Heart right ventricle (tissue), 16 donors: ENCODE data around the gene CMBL. TPM values are rescaled to one million over a fixed set of nuclear protein-coding genes. Genes with fewer than 3 reads are reported as not detected.
"Not testable (repeated sequence)": the region's sequence is repeated elsewhere in the genome, so short reads cannot be mapped to it uniquely, and the experiment has no call there.

Experiments
- ATAC-seq, 8 donors: fragments of 200-7000 bp; cut with Tn5 transposase; one replicate each; pipeline ENCODE4 v1.9.1; 2020; ENCODE audit warnings: mild to moderate bottlenecking in 8 of 8, moderate library complexity in 8 of 8, moderate number of reproducible peaks in 1 of 8
- DNase-seq, 2 donors: peaks; one replicate each; pipeline ENCODE4 v3.0.0-alpha.2; 2020
- H3K27ac ChIP-seq, 10 donors: fragments of 200-600 bp; sonication (generic) in 2 of 10; one replicate each; pipeline versions ENCODE4 v1.5.0 to v1.8.0; 2020 to 2022; ENCODE audit warnings: mild to moderate bottlenecking in 3 of 10
- H3K27me3 ChIP-seq, 7 donors: fragments of 200-600 bp; one replicate each; pipeline ENCODE4 v1.8.0; 2021 to 2022; ENCODE audit warnings: mild to moderate bottlenecking in 2 of 7
- H3K36me3 ChIP-seq, 9 donors: fragments of 200-600 bp; sonication (generic) in 1 of 9; one replicate each; pipeline versions ENCODE4 v1.5.0 to v1.8.0; 2020 to 2022; ENCODE audit warnings: mild to moderate bottlenecking in 2 of 9
- H3K4me1 ChIP-seq, 9 donors: fragments of 200-600 bp; sonication (generic) in 1 of 9; one replicate each; pipeline versions ENCODE4 v1.5.0 to v1.8.0; 2020 to 2022; ENCODE audit warnings: mild to moderate bottlenecking in 4 of 9
- H3K4me3 ChIP-seq, 10 donors: fragments of 200-600 bp; sonication (generic) in 2 of 10; one replicate each; pipeline versions ENCODE4 v1.5.0 to v1.8.0; 2020 to 2022; ENCODE audit warnings: mild to moderate bottlenecking in 7 of 10, moderate library complexity in 2 of 10
- H3K9me3 ChIP-seq, 11 donors: fragments of 200-600 bp in 10 of 11; sonication (generic) in 2 of 11; one replicate each; pipeline versions ENCODE4 v1.5.0 to v1.8.0; 2013 to 2022; ENCODE audit warnings: mild to moderate bottlenecking in 2 of 11, control low read depth in 1 of 11, moderate library complexity in 1 of 11
- WGBS, 2 donors: extraction: QIAGEN DNeasy Blood & Tissue Kit; methylation state at CpG; one replicate each; pipeline ENCODE4 v1.1.7; 2013; ENCODE audit warnings: inconsistent platforms in 1 of 2; 5-methylcytosine and 5-hydroxymethylcytosine counted together
- intact Hi-C, 10 donors: fragments of 100-400 bp; cut with DNase I; formaldehyde crosslinking; loops; one replicate each; pipeline versions ENCODE4 v1.11.1 to v1.14.2; 2022
- polyA plus RNA-seq, 2 donors: library from polyadenylated mRNA; stranded (reverse); fragments of 200-250 nt; gene quantifications; one replicate each; pipeline ENCODE4 v1.2.3, GENCODE V29; 2013
- total RNA-seq, 10 donors: library from RNA; stranded (reverse); fragmentation: NEBNext Ultra II Directional in 3 of 10; extraction: Animal tissue kit (Norgen Biotek cat#: 25700) in 3 of 10; gene quantifications; one replicate each; pipeline versions ENCODE4 v1.2.1 to v1.2.4, GENCODE V29; 2021 to 2023
- TF ChIP-seq, protein P1 (sequence below), 9 donors: fragments of 200-600 bp; sonication (generic) in 2 of 9; IDR thresholded peaks; one replicate each; pipeline versions ENCODE4 v1.5.0 to v1.8.0; 2021 to 2022; ENCODE audit warnings: antibody characterized with exemption in 9 of 9, mild to moderate bottlenecking in 5 of 9, moderate library complexity in 1 of 9
- donor health status: Arrhythmogenic right ventricular cardiomyopathy.
- donor health status: ischemic (EF 13 %, LVEDD 7.1; RV severe dilation, severe dysfunction).
- donor health status: healthy with polysubstance abuse.
- donor health status: DM: no; HTN: yes; CAD: no.
- donor health status: DM: no; HTN: no; CAD: no.
- donor health status: ischemic (EF 25% LVEDD 6.9; RV normal size, moderate dysfunction).
- donor health status: ischemic (EF 25% LVEDD 5.7; RV mildly dilated, moderate dysfunction).
- donor health status: healthy.
- donor health status: DM: yes; HTN: yes; CAD: no.
- donor health status: Ischemic cardiomyopathy.
- donor health status: ischemic (EF 35%, LVEDD 5.7; RV mildly dilated, moderate dysfunction).
- donor health status: nonischemic (EF 11% LVEDD 7.7; RV severe dilation, severe dysfunction).
- donor health status: DM: yes; HTN: yes; CAD: no.
- donor health status: PGD.
- donor health status: ischemic (EF 29% LVEDD 5.4; RV normal size, mild dysfunction).
- donor health status: nonischemic (EF 23%, LVEDD 6.1; RV moderate dilation, normal function).

The CMBL gene
- total and polyA plus RNA-seq, 12 donors, result 12.0 to 53.4 (median 40.7) TPM

GRCh38 chr5:10289353-10289752 lies 18.3 kb downstream of the CMBL start:
- peak overlapping the region in 9 of 10 donors; percentile 60 to 79 (median 72) for H3K27ac ChIP-seq
- DNase-seq (no peak), ATAC-seq (peak; percentile 73 to 90 (median 81))
- peaks cover 0 to 30% (median 0%) of the 10 kb centered on the region in 9 donors for H3K36me3 ChIP-seq
- no peaks in the 10 kb centered on the region for H3K9me3 ChIP-seq
- H3K4me3 ChIP-seq, result no peak overlapping the region
- intact Hi-C loops, result loop anchor here in 5 of 10 donors (5.0 to 10.0 kb wide), 4 partner anchors 45 to 335 kb away; no protein-coding TSS in a partner anchor
- H3K27me3 ChIP-seq, result no peaks in the 10 kb centered on the region
- H3K4me1 ChIP-seq, result peaks cover 0 to 25% (median 11%) of the 10 kb centered on the region in 9 donors
- TF ChIP-seq, protein P1, sequence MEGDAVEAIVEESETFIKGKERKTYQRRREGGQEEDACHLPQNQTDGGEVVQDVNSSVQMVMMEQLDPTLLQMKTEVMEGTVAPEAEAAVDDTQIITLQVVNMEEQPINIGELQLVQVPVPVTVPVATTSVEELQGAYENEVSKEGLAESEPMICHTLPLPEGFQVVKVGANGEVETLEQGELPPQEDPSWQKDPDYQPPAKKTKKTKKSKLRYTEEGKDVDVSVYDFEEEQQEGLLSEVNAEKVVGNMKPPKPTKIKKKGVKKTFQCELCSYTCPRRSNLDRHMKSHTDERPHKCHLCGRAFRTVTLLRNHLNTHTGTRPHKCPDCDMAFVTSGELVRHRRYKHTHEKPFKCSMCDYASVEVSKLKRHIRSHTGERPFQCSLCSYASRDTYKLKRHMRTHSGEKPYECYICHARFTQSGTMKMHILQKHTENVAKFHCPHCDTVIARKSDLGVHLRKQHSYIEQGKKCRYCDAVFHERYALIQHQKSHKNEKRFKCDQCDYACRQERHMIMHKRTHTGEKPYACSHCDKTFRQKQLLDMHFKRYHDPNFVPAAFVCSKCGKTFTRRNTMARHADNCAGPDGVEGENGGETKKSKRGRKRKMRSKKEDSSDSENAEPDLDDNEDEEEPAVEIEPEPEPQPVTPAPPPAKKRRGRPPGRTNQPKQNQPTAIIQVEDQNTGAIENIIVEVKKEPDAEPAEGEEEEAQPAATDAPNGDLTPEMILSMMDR (IDR thresholded peaks at IDR 0.05), result no peak
- WGBS, 2 donors, result 43 to 51% methylated on average over 6 of the region's 6 CpGs

DNA sequence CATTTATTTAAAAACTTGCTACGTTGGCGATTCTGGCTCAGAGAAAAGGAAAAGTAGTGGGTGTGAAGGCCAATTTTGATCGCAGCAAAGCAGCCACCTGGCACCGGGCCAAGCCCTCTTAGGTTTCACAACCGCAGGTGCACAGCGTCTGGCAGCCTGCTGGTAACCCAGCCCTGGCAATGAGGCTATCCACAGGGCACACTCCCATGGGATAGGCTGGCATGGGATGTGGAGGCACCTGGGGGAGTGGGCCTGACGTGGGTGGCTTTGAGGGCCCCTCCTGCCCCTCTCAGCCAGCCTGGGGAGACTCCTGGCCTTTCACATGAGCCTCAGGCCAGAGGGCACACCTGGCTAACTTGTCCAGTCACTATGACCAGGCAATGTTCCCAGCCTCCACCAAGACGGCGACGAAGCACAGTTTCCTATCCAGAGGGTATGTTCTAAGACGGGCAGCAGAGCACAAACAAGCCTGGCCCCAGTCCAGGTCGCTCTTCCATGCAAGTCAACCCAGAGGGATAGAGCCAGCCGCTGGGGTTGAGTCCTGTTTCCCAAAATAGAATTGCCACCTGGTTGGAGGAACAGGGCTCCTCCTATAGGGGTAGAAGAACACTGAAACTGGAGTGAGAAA lies 19.0 kb downstream of the CMBL start:
- Histone ChIP-seq H3K36me3 (peaks cover 0 to 30% (median 0%) of the 10 kb centered on the region in 9 donors), H3K27ac (peak overlapping the region in 9 of 10 donors; percentile 60 to 79 (median 72)), H3K4me3 (no peak overlapping the region), H3K4me1 (peaks cover 0 to 25% (median 11%) of the 10 kb centered on the region in 9 donors), H3K27me3 (no peaks in the 10 kb centered on the region), H3K9me3 (no peaks in the 10 kb centered on the region)
- peak; percentile 48 to 78 for DNase-seq
- TF ChIP-seq, protein P1 (IDR thresholded peaks at IDR 0.05), result no peak
- WGBS, 2 donors, result 42 to 54% methylated on average over 13 of the region's 13 CpGs
- intact Hi-C loops, result loop anchor here in 5 of 10 donors (5.0 to 10.0 kb wide), 4 partner anchors 46 to 336 kb away; no protein-coding TSS in a partner anchor
- peak; percentile 52 to 87 (median 80) for ATAC-seq

GRCh38 chr5:10286862-10287227 lies 20.9 kb downstream of the CMBL start:
- DNase-seq (no peak), ATAC-seq (no peak)
- intact Hi-C loops, result loop anchor here in 5 of 10 donors (5.0 to 10.0 kb wide), 4 partner anchors 48 to 338 kb away; no protein-coding TSS in a partner anchor
- peaks cover 0 to 30% (median 0%) of the 10 kb centered on the region in 9 donors for H3K36me3 ChIP-seq
- 77% methylated on average over 7 of the region's 7 CpGs for WGBS, 2 donors
- H3K4me1 ChIP-seq, result peaks cover 0 to 25% (median 11%) of the 10 kb centered on the region in 9 donors
- H3K27ac ChIP-seq, result peak overlapping the region in 1 of 10 donors; percentile 28
- H3K9me3 ChIP-seq, result no peaks in the 10 kb centered on the region
- H3K4me3 ChIP-seq, result no peak overlapping the region
- H3K27me3 ChIP-seq, result no peaks in the 10 kb centered on the region
- TF ChIP-seq, protein P1 (IDR thresholded peaks at IDR 0.05), result no peak

DNA sequence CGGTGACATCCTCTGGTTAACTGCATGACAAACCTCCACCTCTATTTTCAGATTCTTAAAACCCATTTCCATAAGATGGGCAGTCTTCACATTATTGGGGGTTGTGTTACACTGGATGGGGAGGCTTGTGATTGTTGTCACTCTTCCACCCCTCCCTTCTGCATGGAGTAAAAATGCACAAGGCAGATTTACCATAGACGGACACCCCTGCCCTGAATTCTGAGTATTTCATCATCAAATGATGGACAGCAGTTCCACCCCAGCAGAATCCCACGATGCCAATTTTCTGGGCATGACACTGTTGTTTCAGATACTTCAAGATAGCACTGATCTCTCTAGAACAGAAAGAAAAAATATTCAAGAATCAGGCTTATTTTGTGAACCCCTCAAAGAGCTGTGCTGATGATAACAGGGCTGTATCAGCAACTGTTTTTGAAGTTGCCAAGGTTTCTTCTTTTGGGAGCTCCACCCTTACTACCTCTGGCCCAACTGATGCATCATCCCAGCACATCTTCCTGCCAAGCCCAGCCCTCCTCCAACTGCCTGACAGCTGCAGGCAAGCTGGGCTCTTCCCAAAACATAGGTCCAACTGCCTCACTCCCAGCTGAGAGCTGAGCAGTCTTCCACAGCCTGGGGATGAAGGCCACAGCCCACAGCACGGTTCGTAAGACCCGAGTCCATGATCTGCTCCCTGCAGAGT lies 21.4 kb downstream of the CMBL start:
- Histone ChIP-seq H3K4me1 (peaks cover 0 to 25% (median 11%) of the 10 kb centered on the region in 9 donors), H3K9me3 (no peaks in the 10 kb centered on the region), H3K4me3 (no peak overlapping the region), H3K36me3 (peaks cover 0 to 30% (median 0%) of the 10 kb centered on the region in 9 donors), H3K27ac (peak overlapping the region in 1 of 10 donors; percentile 28), H3K27me3 (no peaks in the 10 kb centered on the region)
- WGBS, 2 donors, result 74 to 80% methylated on average over 6 of the region's 6 CpGs
- TF ChIP-seq, protein P1 (IDR thresholded peaks at IDR 0.05), result no peak
- DNase-seq (no peak), ATAC-seq (peak in 2 of 8 donors; percentile 22 to 54)
- intact Hi-C loops, result loop anchor here in 5 of 10 donors (5.0 to 10.0 kb wide), 4 partner anchors 48 to 338 kb away; no protein-coding TSS in a partner anchor

DNA sequence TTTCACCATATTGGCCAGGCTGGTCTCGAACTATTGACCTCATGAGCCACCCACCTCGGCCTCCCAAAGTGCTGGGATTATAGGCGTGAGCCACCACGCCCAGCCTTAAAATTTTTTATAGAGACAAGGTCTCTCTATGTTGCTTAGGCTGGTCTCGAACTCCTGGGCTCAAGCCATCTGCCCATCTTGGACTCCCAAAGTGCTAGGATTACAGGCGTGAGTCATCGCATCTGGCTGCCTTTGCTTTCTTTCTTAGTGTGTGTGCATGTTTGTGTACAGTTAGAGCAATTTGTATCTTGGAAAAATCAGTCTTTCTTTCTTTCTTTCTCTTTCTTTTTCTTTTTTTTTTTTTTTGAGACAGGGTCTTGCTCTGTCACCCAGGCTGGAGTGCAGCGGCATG lies 22.3 kb downstream of the CMBL start:
- WGBS, 2 donors, result 92 to 97% methylated on average over 8 of the region's 8 CpGs
- H3K4me3 ChIP-seq, H3K27ac ChIP-seq, ATAC-seq, H3K27me3 ChIP-seq, H3K9me3 ChIP-seq, DNase-seq: not testable (repeated sequence)
- H3K36me3 ChIP-seq, result peaks cover 0 to 39% (median 0%) of the 10 kb centered on the region in 9 donors
- intact Hi-C loops, result loop anchor here in 6 of 10 donors (2.0 to 10.0 kb wide), 5 partner anchors 49 to 339 kb away; no protein-coding TSS in a partner anchor
- peaks cover 0 to 25% (median 11%) of the 10 kb centered on the region in 9 donors for H3K4me1 ChIP-seq
